Measurements from ENCODE around the gene RANBP17. TPM values are rescaled to one million over a fixed set of nuclear protein-coding genes. Genes with fewer than 3 reads are reported as not detected.

Gene RANBP17
- total RNA-seq, 1 donor from 2014 or later = 49.7 TPM

DNA sequence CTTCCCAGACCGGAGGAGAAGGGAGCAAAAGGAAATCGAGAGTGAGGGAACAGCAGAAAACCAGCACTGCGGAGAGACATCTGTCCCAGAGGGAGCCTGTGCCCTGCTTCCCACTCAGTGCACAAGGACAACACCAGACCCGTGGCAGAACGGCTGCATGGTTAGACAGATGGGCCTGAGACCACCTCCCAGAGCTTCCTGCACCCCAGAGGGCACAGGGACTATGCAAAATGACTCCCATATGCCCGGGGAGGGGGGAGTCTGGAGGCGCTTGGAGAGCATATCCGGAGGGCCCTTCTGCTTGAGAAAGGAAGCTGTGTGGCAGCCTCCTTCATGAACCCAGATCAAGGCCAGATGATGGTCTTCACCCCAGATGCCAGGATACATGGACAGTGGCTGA lies 473.8 kb downstream of the RANBP17 start:
- no peak overlapping the region for H3K27ac Mint-ChIP-seq
- H3K79me2 ChIP-seq (ENCODE audit: low read depth) = no peaks in the 10 kb centered on the region
- H4K20me1 ChIP-seq (ENCODE audit: low read depth) = no peaks in the 10 kb centered on the region
- no peak overlapping the region for H3K4me3 ChIP-seq
- H3K36me3 Mint-ChIP-seq = no peaks in the 10 kb centered on the region
- H3K27me3 Mint-ChIP-seq (ENCODE audit: insufficient read depth, low read depth) = peaks cover 17% of the 10 kb centered on the region
- no peaks in the 10 kb centered on the region for H3K9me3 Mint-ChIP-seq
- H3K9me3 ChIP-seq (ENCODE audit: low read depth) = no peaks in the 10 kb centered on the region
- no peak overlapping the region for H2AFZ ChIP-seq (replicated peaks)
- no peak overlapping the region for H3K9ac ChIP-seq
- no peak for DNase-seq (ENCODE audit: low spot score)
- peaks cover 94% of the 10 kb centered on the region for H3K27me3 ChIP-seq
- H3K4me1 ChIP-seq = no peaks in the 10 kb centered on the region
- no peak overlapping the region for H3K4me2 ChIP-seq
- no peaks in the 10 kb centered on the region for H3K36me3 ChIP-seq
- H3K4me1 Mint-ChIP-seq = no peaks in the 10 kb centered on the region
- no peaks in the 10 kb centered on the region for H3F3A ChIP-seq (ENCODE audit: low read depth)
- TF ChIP-seq EZH2phosphoT487 (IDR thresholded peaks at IDR 0.05) = no peak
- TF ChIP-seq EZH2 (IDR thresholded peaks at IDR 0.05) = no peak
- no peak for TF ChIP-seq CTCF (IDR thresholded peaks at IDR 0.05)
- no peak overlapping the region for H3K27ac ChIP-seq
- no peak overlapping the region for H3K4me3 Mint-ChIP-seq

GRCh38 chr5:171336521-171337209 lies 474.8 kb downstream of the RANBP17 start:
- Mint-ChIP-seq H3K4me1 (no peaks in the 10 kb centered on the region), H3K27ac (no peak overlapping the region), H3K4me3 (peak overlapping the region; percentile 76), H3K27me3 (ENCODE audit: insufficient read depth, low read depth) (peaks cover 17% of the 10 kb centered on the region), H3K36me3 (no peaks in the 10 kb centered on the region), H3K9me3 (no peaks in the 10 kb centered on the region)
- no peaks in the 10 kb centered on the region for H3K79me2 ChIP-seq (ENCODE audit: low read depth)
- no peak overlapping the region for H3K9ac ChIP-seq
- peak overlapping the region; percentile 71 for H3K4me2 ChIP-seq
- H3F3A ChIP-seq (ENCODE audit: low read depth) = no peaks in the 10 kb centered on the region
- no peaks in the 10 kb centered on the region for H4K20me1 ChIP-seq (ENCODE audit: low read depth)
- H3K4me1 ChIP-seq = no peaks in the 10 kb centered on the region
- H3K9me3 ChIP-seq (ENCODE audit: low read depth) = no peaks in the 10 kb centered on the region
- H3K4me3 ChIP-seq = peak overlapping the region; percentile 39
- peaks cover 88% of the 10 kb centered on the region for H3K27me3 ChIP-seq
- TF ChIP-seq EZH2 (IDR thresholded peaks at IDR 0.05) (peak; percentile 61), CTCF (IDR thresholded peaks at IDR 0.05) (peak; percentile 71), EZH2phosphoT487 (IDR thresholded peaks at IDR 0.05) (peak; percentile 49)
- H3K27ac ChIP-seq = no peak overlapping the region
- H2AFZ ChIP-seq (replicated peaks) = peak overlapping the region; percentile 94
- DNase-seq (ENCODE audit: low spot score) = peak; percentile 73
- H3K36me3 ChIP-seq = no peaks in the 10 kb centered on the region

DNA sequence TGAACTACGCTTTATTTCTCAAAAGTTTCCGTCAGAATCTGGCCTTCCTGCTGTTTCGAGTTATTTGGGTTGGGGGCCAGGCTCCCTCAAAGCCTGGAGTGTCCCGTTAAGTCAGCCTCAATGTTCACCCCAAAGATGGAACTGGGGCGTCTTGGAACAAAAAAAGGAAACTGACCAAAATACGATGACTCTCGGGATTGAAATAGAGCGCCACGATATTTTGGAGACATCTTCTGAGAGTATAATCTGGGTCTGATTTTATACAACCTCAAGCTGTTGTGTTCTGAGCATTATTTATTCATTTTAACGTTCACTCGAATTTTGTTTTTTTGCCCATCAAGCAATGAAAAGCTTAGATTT lies 475.4 kb downstream of the RANBP17 start:
- no peaks in the 10 kb centered on the region for H3K36me3 ChIP-seq
- no peaks in the 10 kb centered on the region for H3K4me1 ChIP-seq
- TF ChIP-seq EZH2 (IDR thresholded peaks at IDR 0.05) = peak; percentile 15
- TF ChIP-seq CTCF (IDR thresholded peaks at IDR 0.05) = no peak

More for the DNA sequence above, 475.4 kb downstream of the RANBP17 start:
- Mint-ChIP-seq H3K36me3 (no peaks in the 10 kb centered on the region), H3K27ac (no peak overlapping the region), H3K27me3 (ENCODE audit: insufficient read depth, low read depth) (peaks cover 14% of the 10 kb centered on the region), H3K4me1 (no peaks in the 10 kb centered on the region), H3K9me3 (no peaks in the 10 kb centered on the region), H3K4me3 (peak overlapping the region; percentile 76)
- Histone ChIP-seq H3K9me3 (ENCODE audit: low read depth) (no peaks in the 10 kb centered on the region), H2AFZ (replicated peaks) (peak overlapping the region; percentile 94), H3K9ac (no peak overlapping the region), H4K20me1 (ENCODE audit: low read depth) (no peaks in the 10 kb centered on the region), H3K27me3 (peaks cover 83% of the 10 kb centered on the region), H3F3A (ENCODE audit: low read depth) (no peaks in the 10 kb centered on the region), H3K4me3 (peak overlapping the region; percentile 39), H3K79me2 (ENCODE audit: low read depth) (no peaks in the 10 kb centered on the region), H3K4me2 (peak overlapping the region; percentile 71), H3K27ac (no peak overlapping the region)
- DNase-seq (ENCODE audit: low spot score) = no peak
